GM18502 (cell line): Measurements from ENCODE around the gene PSEN1.

Experiments used
- ATAC-seq: cut with Tn5 transposase; IDR thresholded peaks from one replicate; pipeline ENCODE4 v1.9.1; 2021; ENCODE audit warnings: mild to moderate bottlenecking; ENCODE audit not compliant: unreplicated experiment, poor library complexity

The PSEN1 gene

DNA sequence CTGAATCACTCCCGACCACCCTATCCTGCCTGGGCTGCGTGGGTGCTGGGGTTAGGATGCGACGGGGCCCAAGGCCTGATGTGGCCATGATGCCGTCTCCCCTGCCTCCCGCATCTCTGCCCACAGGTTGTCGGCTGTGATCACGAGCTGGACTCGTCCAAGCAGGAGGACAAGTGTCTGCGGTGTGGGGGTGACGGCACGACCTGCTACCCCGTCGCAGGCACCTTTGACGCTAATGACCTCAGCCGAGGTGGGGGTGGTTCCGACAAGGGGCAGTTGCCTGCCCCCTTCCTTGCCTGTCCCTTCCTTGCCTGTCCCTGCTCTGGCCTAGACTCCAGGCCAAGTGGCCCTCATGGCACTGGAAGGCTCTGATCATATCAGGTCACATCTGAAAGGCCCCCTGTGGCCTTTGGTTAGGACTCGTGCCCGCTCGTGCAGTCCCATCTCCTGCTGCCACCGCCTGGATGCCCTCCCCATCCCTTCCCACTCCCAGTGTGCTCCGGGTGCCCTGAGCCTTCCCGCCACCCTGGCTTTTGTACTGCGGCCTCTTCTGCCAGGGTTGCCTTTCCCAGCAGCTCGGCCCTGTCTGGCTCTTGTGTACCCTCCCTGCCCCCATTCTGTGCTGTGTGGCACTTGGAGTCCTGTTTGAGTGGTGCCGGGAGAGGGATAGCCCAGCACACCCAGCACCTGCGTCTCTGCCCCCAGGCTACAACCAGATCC is 114.6 kb downstream of the PSEN1 start:
- no peak for ATAC-seq

DNA sequence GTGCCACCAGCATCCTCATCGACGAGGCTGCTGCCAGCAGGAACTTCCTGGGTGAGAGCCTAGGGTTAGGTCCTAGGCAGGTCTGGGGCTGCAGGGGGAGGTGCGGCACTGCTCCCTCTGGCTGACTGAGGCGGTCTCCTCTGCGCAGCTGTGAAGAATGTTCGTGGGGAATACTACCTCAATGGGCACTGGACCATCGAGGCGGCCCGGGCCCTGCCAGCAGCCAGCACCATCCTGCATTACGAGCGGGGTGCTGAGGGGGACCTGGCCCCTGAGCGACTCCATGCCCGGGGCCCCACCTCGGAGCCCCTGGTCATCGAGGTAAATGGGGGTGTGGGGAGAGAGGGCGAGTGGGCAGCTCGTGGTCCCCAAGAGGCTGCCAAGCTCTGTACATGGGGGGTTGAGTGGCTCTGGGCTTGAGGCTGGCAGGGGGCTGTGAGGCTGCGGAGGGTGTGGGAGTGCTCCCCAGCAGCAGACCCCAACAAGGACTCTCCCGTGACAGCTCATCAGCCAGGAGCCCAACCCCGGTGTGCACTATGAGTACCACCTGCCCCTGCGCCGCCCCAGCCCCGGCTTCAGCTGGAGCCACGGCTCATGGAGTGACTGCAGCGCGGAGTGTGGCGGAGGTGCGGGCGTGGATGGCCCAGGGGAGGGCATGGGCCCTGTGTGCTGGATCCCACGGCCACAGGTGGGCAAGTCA is 115.4 kb downstream of the PSEN1 start:
- no peak for ATAC-seq

GRCh38 chr14:73252491-73253322 is 116.4 kb downstream of the PSEN1 start:
- no peak for ATAC-seq

DNA sequence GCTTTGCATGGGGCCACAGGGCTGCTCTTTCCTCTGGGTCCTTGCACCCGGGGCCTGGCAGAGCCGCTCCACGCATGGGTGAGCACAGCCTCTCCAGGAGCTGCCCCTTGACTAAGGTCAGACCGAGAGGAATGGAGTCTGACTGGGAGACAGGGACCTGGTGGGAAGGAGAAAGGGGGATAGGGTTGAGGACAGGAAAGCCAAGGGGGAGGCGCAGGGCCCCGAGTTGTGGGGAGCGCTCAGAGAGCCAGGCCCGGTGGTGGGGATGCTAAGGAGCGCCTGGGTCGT is 117.0 kb downstream of the PSEN1 start:
- no peak for ATAC-seq

- no peak for ATAC-seq
Measured at GRCh38 chr14:73253721-73254120, 117.4 kb downstream of the PSEN1 start.

GRCh38 chr14:73254247-73255004 is 118.1 kb downstream of the PSEN1 start:
- ATAC-seq, result no peak

GRCh38 chr14:73255005-73255400 is 118.7 kb downstream of the PSEN1 start:
- ATAC-seq, result no peak

DNA sequence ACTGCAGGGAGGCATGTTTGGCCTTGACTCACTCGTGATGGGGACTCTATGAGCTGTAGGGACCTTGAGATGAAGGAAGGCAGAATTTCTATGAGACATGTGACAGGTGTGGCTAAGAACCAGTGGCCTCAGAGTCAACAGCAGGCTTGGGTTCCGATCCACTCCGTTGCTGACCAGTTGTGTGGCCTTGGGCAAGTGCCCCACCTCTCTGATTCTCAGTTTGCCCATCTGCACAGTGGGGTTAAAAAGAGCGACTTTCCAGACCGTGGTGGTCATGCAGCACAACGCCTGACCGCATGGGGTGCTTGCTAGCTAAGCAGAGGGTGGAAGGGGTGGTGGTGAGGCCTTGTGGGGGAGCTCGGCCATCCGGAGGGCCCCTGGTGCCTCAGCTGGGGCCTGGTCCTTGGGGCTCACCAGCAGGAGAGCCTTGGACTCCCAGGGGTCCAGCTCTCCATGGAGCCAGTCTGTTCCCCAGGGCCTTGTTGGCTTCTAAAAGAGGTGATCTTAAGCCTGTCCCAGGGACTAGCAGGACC is 119.5 kb downstream of the PSEN1 start:
- no peak for ATAC-seq

DNA sequence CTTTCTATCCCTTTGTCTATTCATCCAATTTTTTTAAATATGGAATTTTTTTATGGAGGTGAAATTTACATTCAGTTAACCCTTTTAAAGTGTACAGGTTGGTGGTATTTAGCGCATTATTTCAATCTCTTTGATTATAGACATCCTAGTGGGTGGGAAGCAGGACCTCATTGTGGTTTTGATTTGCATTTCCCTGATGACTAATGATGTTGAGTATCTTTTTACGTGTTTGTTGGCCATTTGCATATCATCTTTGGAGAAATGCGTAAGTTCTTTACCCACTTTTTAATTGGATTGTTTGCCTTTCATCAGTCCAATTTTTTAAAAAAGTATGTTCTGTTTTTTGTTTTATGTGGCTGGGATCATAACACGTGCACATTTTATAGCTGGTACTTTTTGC is 121.8 kb downstream of the PSEN1 start:
- no peak for ATAC-seq

GRCh38 chr14:73258845-73259611 is 122.7 kb downstream of the PSEN1 start:
- no peak for ATAC-seq

DNA sequence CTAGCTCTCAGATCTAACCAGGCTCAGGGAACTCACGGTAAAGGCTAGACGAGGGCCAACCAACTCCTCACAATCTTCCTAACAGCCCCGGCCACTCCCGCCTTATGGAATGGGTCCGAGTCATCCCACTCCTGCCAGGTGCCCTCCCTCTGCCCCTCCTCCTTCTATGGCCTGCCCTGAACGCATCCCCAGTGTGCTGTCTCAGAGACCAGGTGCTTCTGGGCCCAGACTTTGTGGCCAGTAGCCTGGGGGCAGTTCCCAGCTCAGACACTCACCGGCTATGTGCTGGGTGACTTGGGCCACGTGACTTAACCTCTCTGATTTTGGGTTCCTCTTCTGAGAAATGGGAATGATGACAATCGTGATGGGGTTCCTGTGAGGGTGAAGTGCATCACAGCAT is 123.5 kb downstream of the PSEN1 start:
- no peak for ATAC-seq

DNA sequence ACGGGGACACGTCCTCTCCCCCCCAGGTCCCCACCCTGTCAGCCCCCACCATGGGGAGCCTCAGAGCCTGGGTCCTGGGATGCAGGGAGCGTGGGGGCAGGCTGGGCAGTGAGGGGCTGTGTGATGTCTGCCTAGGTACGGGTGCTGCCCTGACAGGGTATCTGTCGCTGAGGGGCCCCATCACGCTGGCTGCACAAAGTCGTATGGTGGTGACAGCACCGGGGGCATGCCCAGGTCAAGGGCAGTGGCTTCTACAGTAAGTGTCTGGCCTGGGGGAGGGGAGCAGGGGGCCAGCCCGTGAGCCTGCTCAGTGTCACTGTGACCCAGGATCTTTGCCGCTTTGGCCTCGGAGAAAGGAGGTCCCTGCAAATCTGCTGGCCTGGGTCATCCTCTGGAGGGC is 124.3 kb downstream of the PSEN1 start:
- no peak for ATAC-seq

GRCh38 chr14:73261075-73261474 is 124.8 kb downstream of the PSEN1 start:
- ATAC-seq, result no peak

GRCh38 chr14:73261520-73262426 is 125.5 kb downstream of the PSEN1 start:
- ATAC-seq, result no peak

DNA sequence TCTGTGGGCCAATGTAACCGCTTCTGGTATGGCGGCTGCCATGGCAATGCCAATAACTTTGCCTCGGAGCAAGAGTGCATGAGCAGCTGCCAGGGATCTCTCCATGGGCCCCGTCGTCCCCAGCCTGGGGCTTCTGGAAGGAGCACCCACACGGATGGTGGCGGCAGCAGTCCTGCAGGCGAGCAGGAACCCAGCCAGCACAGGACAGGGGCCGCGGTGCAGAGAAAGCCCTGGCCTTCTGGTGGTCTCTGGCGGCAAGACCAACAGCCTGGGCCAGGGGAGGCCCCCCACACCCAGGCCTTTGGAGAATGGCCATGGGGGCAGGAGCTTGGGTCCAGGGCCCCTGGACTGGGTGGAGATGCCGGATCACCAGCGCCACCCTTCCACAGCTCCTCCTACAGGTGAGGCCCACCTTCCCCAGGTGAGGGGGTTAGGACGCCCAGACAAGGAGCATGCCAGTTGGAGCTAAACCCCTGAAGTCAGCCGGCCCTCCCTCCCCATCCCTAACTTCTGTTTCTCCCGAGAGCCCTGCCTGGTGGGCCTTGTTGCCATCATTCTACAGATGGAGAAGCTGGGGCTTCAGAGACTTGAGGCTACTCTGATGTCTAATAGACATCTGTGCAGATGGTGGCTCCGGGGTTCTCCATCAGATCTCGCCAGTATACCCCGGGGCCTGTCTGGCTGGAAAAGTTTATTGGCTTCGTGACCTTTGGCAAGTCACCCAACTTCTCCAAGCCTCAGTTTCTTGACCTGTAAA is 126.3 kb downstream of the PSEN1 start:
- no peak for ATAC-seq

GRCh38 chr14:73263606-73264005 is 127.3 kb downstream of the PSEN1 start:
- no peak for ATAC-seq

- ATAC-seq, result no peak
Measured at GRCh38 chr14:73264080-73264884, 128.0 kb downstream of the PSEN1 start.
